Endothelial cell of umbilical vein (primary cell): Measurements from ENCODE around the gene GGACT. TPM values are rescaled to one million over a fixed set of nuclear protein-coding genes. Genes with fewer than 3 reads are reported as not detected.

ENCODE experiments used
- BruUV-seq: library from RNA; stranded (reverse); fragments of 400-500 nt; replicated peaks from 2 replicates; lab custom pipeline; 2021; lab: Mats Ljungman, UMichigan
- CTCF ChIA-PET: fragments of 300-600, 350-600 bp; sonication (Branson Sonifier 250); formaldehyde crosslinking; loops from one replicate; lab custom pipeline; 2021; ENCODE audit warnings: antibody characterized with exemption, inconsistent platforms; lab: Charles Lee
- POLR2A ChIA-PET: fragments of 300-600, 350-600 bp; sonication (Branson Sonifier 250); formaldehyde crosslinking; loops from one replicate; lab custom pipeline; 2021; ENCODE audit warnings: antibody characterized with exemption, inconsistent platforms; lab: Charles Lee
- DNase-seq: peaks from one replicate; pipeline ENCODE4 v3.0.0-alpha.2; 2011; ENCODE audit warnings: low read depth, low spot score
- FAIRE-seq: peaks from 2 replicates; lab custom pipeline; 2011; peaks lifted over from hg19 to GRCh38; lab: Jason Lieb, UNC
- H2AFZ ChIP-seq: 2 replicates; pipeline ENCODE4 v1.6.0; 2012; ENCODE audit warnings: low read depth, low read length, control low read depth, inconsistent platforms
- H3K27ac ChIP-seq: 2 replicates; pipeline ENCODE4 v1.5.1; 2011; ENCODE audit warnings: low read depth, mild to moderate bottlenecking, control low read depth, low read length, moderate library complexity; ENCODE audit not compliant: insufficient read depth
- H3K27me3 ChIP-seq, 2 experiments: 2 replicates each; pipeline versions ENCODE4 v1.6.0 to v1.6.1; 2011; ENCODE audit warnings: low read length in 2 of 2, mixed read lengths in 1 of 2; ENCODE audit not compliant: control insufficient read depth in 2 of 2, insufficient read depth in 2 of 2
- H3K36me3 ChIP-seq, 2 experiments: 2 replicates in 1 of 2; 3 replicates in 1 of 2; pipeline ENCODE4 v1.5.1; 2011; ENCODE audit warnings: low read length in 2 of 2, mild to moderate bottlenecking in 1 of 2, moderate library complexity in 1 of 2; ENCODE audit not compliant: control insufficient read depth in 2 of 2, insufficient read depth in 2 of 2; ENCODE audit errors: extremely low read depth in 1 of 2
- H3K4me1 ChIP-seq: 3 replicates; pipeline ENCODE4 v1.5.1; 2011; ENCODE audit warnings: mild to moderate bottlenecking, low read length; ENCODE audit not compliant: control insufficient read depth, insufficient read depth; ENCODE audit errors: extremely low read depth
- H3K4me2 ChIP-seq: 2 replicates; pipeline ENCODE4 v1.6.1; 2011; ENCODE audit warnings: low read length, control low read depth, mixed read lengths; ENCODE audit not compliant: insufficient read depth
- H3K4me3 ChIP-seq, 3 experiments: fragments of 200-600 bp in 1 of 3; sonication (generic), shearing (Covaris generic) in 1 of 3; replicated peaks in 1 of 3; 2 replicates each; pipeline ENCODE4 v1.5.1; 2011 to 2016; ENCODE audit warnings: control low read depth in 3 of 3, low read length in 3 of 3, mild to moderate bottlenecking in 2 of 3, inconsistent platforms in 1 of 3, low read depth in 1 of 3, moderate library complexity in 1 of 3; ENCODE audit not compliant: insufficient read depth in 1 of 3
- H3K79me2 ChIP-seq: 2 replicates; pipeline ENCODE4 v1.6.0; 2012; ENCODE audit warnings: low read length, inconsistent platforms; ENCODE audit not compliant: control insufficient read depth, insufficient read depth
- H3K9ac ChIP-seq: replicated peaks from 2 replicates; pipeline ENCODE3; 2011; ENCODE audit warnings: low read length, control low read depth; ENCODE audit not compliant: insufficient read depth; ENCODE audit errors: extremely low read depth
- H3K9me1 ChIP-seq: replicated peaks from 3 replicates; pipeline ENCODE4 v1.6.0; 2011; ENCODE audit warnings: mild to moderate bottlenecking, low read length; ENCODE audit not compliant: control insufficient read depth, insufficient read depth; ENCODE audit errors: extremely low read depth
- H3K9me3 ChIP-seq: replicated peaks from 2 replicates; pipeline ENCODE4 v1.5.1; 2012; ENCODE audit warnings: low read length, inconsistent platforms; ENCODE audit not compliant: control insufficient read depth, insufficient read depth
- H4K20me1 ChIP-seq: replicated peaks from 2 replicates; pipeline ENCODE3; 2011; ENCODE audit warnings: mild to moderate bottlenecking, low read length; ENCODE audit not compliant: control insufficient read depth, insufficient read depth; ENCODE audit errors: extremely low read depth
- FOS ChIP-seq: IDR thresholded peaks from 2 replicates; pipeline ENCODE4 v1.6.1; 2011; ENCODE audit warnings: mild to moderate bottlenecking, low read length, moderate library complexity, borderline replicate concordance; ENCODE audit not compliant: insufficient read depth
- GATA2 ChIP-seq: IDR thresholded peaks from 2 replicates; pipeline ENCODE4 v1.7.0; 2011; ENCODE audit warnings: low read depth, mild to moderate bottlenecking, moderate library complexity, mixed read lengths, low read length; ENCODE audit not compliant: insufficient read length, insufficient read depth
- MYC ChIP-seq: IDR thresholded peaks from one replicate; pipeline ENCODE4 v1.6.1; 2011; ENCODE audit warnings: mild to moderate bottlenecking, low read depth, low read length
- dilution Hi-C: fragments of 300-500 bp; cut with MboI; formaldehyde crosslinking; loops from one replicate; pipeline ENCODE4 v1.15.0; 2019; ENCODE audit warnings: low sequenced_read_pairs; ENCODE audit not compliant: extremely low pct_ligation_motif_present
- intact Hi-C: fragments of 100-400 bp; cut with micrococcal nuclease; formaldehyde crosslinking; loops from one replicate; pipeline ENCODE4 v1.10.0; 2022
- polyA plus RNA-seq, 4 experiments: library from polyadenylated mRNA; depleted of rRNA in 3 of 4; stranded (reverse) in 3 of 4; unstranded in 1 of 4; fragments of >200 nt; gene quantifications; 2 replicates each; pipeline versions ENCODE4 v1.2.1 to v1.2.3, GENCODE V29; 2011 to 2012; ENCODE audit warnings: missing spikeins in 1 of 4
- total RNA-seq: library from RNA; stranded (reverse); gene quantifications from 2 replicates; pipeline ENCODE4 v1.2.3, GENCODE V29; 2021

The GGACT gene
- total and polyA plus RNA-seq, 2 donors (not counting 3 experiments of a cell fraction or from before 2014, with no cell fraction given), result 2.5 to 6.5 TPM

DNA sequence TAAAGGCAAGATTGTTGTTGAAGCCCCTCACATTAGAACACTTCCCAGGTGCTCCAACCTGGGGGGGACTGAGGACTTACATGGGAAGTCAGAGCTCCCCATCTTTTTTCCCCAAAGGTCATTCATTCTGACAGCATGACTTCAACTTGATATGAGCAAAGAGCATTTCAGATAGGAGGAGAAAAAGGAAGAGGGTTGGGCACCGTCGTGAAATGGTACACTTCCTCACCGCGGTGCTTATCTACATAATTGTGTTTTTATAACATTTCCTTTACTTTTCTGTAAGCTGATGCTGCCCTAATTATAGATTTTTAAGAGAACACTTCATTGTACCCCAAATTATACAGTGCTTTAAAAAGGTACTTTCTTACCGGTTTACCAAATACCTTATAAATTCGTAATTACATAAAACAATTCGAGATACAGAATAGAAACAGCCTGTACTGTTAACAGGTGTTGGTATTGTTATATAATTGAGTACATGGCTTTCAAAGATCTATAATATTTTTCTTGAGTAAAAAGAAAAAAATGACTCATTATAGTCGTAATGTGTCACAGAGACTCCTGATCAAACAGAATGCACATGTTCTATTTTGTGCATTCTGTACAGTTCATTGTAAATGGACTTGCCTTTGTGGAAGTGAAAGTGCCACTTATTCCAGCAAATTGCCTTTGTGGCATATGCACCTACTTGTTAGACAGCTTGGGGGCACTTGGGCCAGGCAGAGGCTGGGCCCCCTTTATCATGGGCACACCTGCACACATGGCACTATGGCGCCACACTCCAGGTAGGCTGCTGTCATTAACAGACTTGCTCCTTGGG, 81.8 kb downstream of the GGACT start:
- CTCF ChIA-PET, result interaction anchor here (0.6 kb wide), 1 partner anchor 8 kb away, joined by 4 read pairs; no protein-coding TSS in a partner anchor
- Histone ChIP-seq H3K36me3 (no peaks in the 10 kb centered on the region), H2AFZ (no peak overlapping the region), H4K20me1 (no peaks in the 10 kb centered on the region), H3K27me3 (no peaks in the 10 kb centered on the region), H3K9me3 (no peaks in the 10 kb centered on the region), H3K27ac (no peak overlapping the region), H3K4me1 (peaks cover 9% of the 10 kb centered on the region), H3K4me2 (peak overlapping the region; percentile 45), H3K79me2 (no peaks in the 10 kb centered on the region), H3K9ac (no peak overlapping the region), H3K9me1 (no peaks in the 10 kb centered on the region), H3K4me3 (no peak overlapping the region)
- FAIRE-seq (peak; percentile 59), DNase-seq (peak; percentile 44)
- POLR2A ChIA-PET, result no interaction called here
- dilution Hi-C loops (no loop called here), intact Hi-C loops (no loop called here)
- TF ChIP-seq GATA2 (peak; percentile 27), MYC (no peak)
- no TSS peak for BruUV-seq

DNA sequence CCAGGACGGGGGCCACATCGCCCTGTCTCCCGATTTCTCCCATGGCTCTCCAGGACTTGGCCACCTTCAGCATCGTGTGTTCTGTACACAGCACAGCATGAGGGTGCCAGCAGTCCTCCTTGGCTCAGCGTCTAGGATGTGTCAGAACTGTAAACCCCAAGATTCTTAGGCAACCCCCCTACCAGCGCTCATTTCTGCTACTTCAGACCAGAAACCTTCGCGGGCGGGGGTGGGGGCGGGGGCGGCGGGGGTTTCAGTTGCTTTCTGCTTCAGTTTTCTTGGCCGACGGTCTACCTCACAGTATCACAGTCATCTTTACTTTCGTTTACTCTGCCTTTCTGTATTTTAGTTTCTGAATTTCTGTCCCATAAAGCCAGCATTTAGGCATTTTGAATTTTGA, 82.4 kb downstream of the GGACT start:
- H3K4me3 ChIP-seq, result no peak overlapping the region
- DNase-seq (no peak), FAIRE-seq (no peak)
- intact Hi-C loops (no loop called here), dilution Hi-C loops (no loop called here)
- H3K9me1 ChIP-seq, result no peaks in the 10 kb centered on the region
- H3K4me1 ChIP-seq, result peaks cover 9% of the 10 kb centered on the region
- no peaks in the 10 kb centered on the region for H3K79me2 ChIP-seq
- H3K27me3 ChIP-seq, result no peaks in the 10 kb centered on the region
- H3K9ac ChIP-seq, result no peak overlapping the region
- POLR2A ChIA-PET, result no interaction called here
- no peaks in the 10 kb centered on the region for H3K36me3 ChIP-seq
- H4K20me1 ChIP-seq, result no peaks in the 10 kb centered on the region
- no TSS peak for BruUV-seq
- H3K9me3 ChIP-seq, result no peaks in the 10 kb centered on the region
- H3K4me2 ChIP-seq, result peak overlapping the region; percentile 45
- no peak overlapping the region for H3K27ac ChIP-seq
- no peak overlapping the region for H2AFZ ChIP-seq
- TF ChIP-seq FOS, result no peak
- CTCF ChIA-PET, result no interaction called here
